ENCODE measurements around the gene TGM6.

DNA sequence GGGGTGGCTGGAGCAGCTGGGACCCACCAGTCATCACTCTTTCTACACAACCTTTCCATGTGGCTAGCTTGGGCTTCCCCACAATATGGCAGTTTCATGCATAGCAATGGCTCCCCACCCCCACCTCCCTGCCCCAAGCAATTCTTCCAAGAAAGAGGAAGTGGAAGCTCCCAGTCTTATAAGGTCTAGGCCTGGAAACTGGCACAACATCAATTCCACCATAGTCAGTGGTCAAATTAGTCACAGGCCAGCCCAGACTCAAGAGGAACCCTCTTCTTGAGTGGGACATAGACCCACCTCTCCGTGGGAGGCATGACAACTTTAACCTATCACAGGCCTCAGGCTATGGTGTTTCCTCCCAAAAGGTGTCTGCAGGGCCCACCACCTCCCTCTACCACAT, 17.7 kb downstream of the TGM6 start:
- TF ChIP-seq POLR2A (IDR thresholded peaks at IDR 0.05) (no peak), POLR2AphosphoS5 (IDR thresholded peaks at IDR 0.05) (no peak)
- TF ChIP-seq, protein P1, sequence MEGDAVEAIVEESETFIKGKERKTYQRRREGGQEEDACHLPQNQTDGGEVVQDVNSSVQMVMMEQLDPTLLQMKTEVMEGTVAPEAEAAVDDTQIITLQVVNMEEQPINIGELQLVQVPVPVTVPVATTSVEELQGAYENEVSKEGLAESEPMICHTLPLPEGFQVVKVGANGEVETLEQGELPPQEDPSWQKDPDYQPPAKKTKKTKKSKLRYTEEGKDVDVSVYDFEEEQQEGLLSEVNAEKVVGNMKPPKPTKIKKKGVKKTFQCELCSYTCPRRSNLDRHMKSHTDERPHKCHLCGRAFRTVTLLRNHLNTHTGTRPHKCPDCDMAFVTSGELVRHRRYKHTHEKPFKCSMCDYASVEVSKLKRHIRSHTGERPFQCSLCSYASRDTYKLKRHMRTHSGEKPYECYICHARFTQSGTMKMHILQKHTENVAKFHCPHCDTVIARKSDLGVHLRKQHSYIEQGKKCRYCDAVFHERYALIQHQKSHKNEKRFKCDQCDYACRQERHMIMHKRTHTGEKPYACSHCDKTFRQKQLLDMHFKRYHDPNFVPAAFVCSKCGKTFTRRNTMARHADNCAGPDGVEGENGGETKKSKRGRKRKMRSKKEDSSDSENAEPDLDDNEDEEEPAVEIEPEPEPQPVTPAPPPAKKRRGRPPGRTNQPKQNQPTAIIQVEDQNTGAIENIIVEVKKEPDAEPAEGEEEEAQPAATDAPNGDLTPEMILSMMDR (IDR thresholded peaks at IDR 0.05 in 8 of 11, conservative IDR thresholded peaks at IDR 0.05 in 3 of 11): no peak

All from spleen (tissue), 7 donors.